Thoracic aorta (tissue), 2 donors: ENCODE results near the gene VEZT. TPM values are rescaled to one million over a fixed set of nuclear protein-coding genes. Genes with fewer than 3 reads are reported as not detected.

Experiments
- ATAC-seq: fragments of 150-250 bp; one replicate; pipeline ENCODE4 v1.8.0; 2017; ENCODE audit warnings: low read depth; ENCODE audit not compliant: insufficient number of reproducible peaks, low FRiP score
- DNase-seq: peaks from one replicate; pipeline ENCODE4 v3.0.0-alpha.2; 2020; ENCODE audit warnings: low spot score
- H3K27ac ChIP-seq, 2 donors: fragments of 200-600 bp; sonication (generic); 1 replicate in 1 of 2; 2 replicates in 1 of 2; pipeline ENCODE4 v1.5.1; 2016; ENCODE audit warnings: mild to moderate bottlenecking in 2 of 2, moderate library complexity in 2 of 2
- H3K27me3 ChIP-seq: fragments of 200-600 bp; sonication (generic); replicated peaks from 2 replicates; pipeline ENCODE4 v1.6.0; 2016; ENCODE audit warnings: mild to moderate bottlenecking; ENCODE audit not compliant: insufficient read depth
- H3K36me3 ChIP-seq: fragments of 200-600 bp; sonication (generic); one replicate; pipeline ENCODE4 v1.5.1; 2016
- H3K4me1 ChIP-seq, 2 donors: fragments of 200-600 bp; sonication (generic); 1 replicate in 1 of 2; 2 replicates in 1 of 2; pipeline versions ENCODE4 v1.5.1 to v1.6.0; 2016; ENCODE audit warnings: low read depth in 2 of 2, mild to moderate bottlenecking in 1 of 2; ENCODE audit not compliant: control insufficient read depth in 1 of 2
- H3K4me3 ChIP-seq: fragments of 200-600 bp; sonication (generic); 2 replicates; pipeline ENCODE4 v1.5.1; 2016; ENCODE audit warnings: mild to moderate bottlenecking
- H3K9me3 ChIP-seq: fragments of 200-600 bp; sonication (generic); 2 replicates; pipeline ENCODE4 v1.5.1; 2016
- total RNA-seq, 2 donors: library from RNA; depleted of rRNA; stranded (reverse); fragments of >200 nt; gene quantifications; one replicate each; pipeline versions ENCODE4 v1.1.0 to v1.2.3, GENCODE V29; 2016
- TF ChIP-seq, protein P1 (sequence below): fragments of 200-600 bp; sonication (generic); IDR thresholded peaks from one replicate; pipeline ENCODE4 v1.5.1; 2019; ENCODE audit warnings: antibody characterized with exemption

The VEZT gene
- total RNA-seq, 2 donors from 2014 or later: 58.3 to 149 TPM

GRCh38 chr12:95258151-95258550, 40.5 kb downstream of the VEZT start:
- TF ChIP-seq, protein P1, sequence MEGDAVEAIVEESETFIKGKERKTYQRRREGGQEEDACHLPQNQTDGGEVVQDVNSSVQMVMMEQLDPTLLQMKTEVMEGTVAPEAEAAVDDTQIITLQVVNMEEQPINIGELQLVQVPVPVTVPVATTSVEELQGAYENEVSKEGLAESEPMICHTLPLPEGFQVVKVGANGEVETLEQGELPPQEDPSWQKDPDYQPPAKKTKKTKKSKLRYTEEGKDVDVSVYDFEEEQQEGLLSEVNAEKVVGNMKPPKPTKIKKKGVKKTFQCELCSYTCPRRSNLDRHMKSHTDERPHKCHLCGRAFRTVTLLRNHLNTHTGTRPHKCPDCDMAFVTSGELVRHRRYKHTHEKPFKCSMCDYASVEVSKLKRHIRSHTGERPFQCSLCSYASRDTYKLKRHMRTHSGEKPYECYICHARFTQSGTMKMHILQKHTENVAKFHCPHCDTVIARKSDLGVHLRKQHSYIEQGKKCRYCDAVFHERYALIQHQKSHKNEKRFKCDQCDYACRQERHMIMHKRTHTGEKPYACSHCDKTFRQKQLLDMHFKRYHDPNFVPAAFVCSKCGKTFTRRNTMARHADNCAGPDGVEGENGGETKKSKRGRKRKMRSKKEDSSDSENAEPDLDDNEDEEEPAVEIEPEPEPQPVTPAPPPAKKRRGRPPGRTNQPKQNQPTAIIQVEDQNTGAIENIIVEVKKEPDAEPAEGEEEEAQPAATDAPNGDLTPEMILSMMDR: no peak
- no peak for DNase-seq
- Histone ChIP-seq H3K36me3 (peaks cover 22% of the 10 kb centered on the region), H3K4me1 (peaks cover 0 to 18% of the 10 kb centered on the region in 2 donors), H3K9me3 (no peaks in the 10 kb centered on the region), H3K27me3 (no peaks in the 10 kb centered on the region), H3K27ac (no peak overlapping the region), H3K4me3 (no peak overlapping the region)
- ATAC-seq: no peak

- no peak for ATAC-seq
- Histone ChIP-seq H3K27me3 (no peaks in the 10 kb centered on the region), H3K4me1 (peaks cover 0 to 18% of the 10 kb centered on the region in 2 donors), H3K9me3 (no peaks in the 10 kb centered on the region), H3K4me3 (no peak overlapping the region), H3K27ac (no peak overlapping the region), H3K36me3 (peaks cover 25% of the 10 kb centered on the region)
- TF ChIP-seq, protein P1: no peak
- no peak for DNase-seq
Measured at GRCh38 chr12:95258803-95259202, 41.2 kb downstream of the VEZT start.

- H3K36me3 ChIP-seq: peaks cover 26% of the 10 kb centered on the region
Measured at GRCh38 chr12:95259368-95259767, 41.8 kb downstream of the VEZT start.

DNA sequence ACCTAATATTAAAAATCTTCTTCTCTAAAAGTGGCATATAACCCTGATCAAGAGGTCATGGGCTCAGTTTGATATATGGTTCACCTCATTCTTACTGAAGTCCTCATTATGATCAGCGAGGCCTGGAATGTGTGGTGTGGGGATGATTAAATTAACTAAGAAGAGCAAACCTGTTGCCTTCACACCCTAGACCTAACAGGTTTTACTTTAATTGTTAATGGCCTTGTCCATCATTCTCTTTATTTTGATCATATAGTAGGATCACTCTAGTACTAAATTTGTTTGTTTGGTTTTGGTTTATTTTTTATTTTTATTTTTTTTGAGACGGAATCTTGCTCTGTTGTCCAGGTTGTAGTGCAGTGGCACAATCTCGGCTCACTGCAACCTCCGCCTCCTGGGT, 43.5 kb downstream of the VEZT start:
- Histone ChIP-seq H3K27ac (no peak overlapping the region), H3K9me3 (no peaks in the 10 kb centered on the region), H3K27me3 (no peaks in the 10 kb centered on the region), H3K4me3 (no peak overlapping the region), H3K36me3 (peaks cover 24% of the 10 kb centered on the region), H3K4me1 (peaks cover 0 to 9% of the 10 kb centered on the region in 2 donors)
- TF ChIP-seq, protein P1: no peak
- no peak for ATAC-seq
- no peak for DNase-seq

More at GRCh38 chr12:95259368-95259767, 41.8 kb downstream of the VEZT start:
- TF ChIP-seq, protein P1: no peak
- Histone ChIP-seq H3K9me3 (no peaks in the 10 kb centered on the region), H3K4me1 (peaks cover 0 to 14% of the 10 kb centered on the region in 2 donors), H3K4me3 (no peak overlapping the region), H3K27ac (no peak overlapping the region), H3K27me3 (no peaks in the 10 kb centered on the region)
- no peak for ATAC-seq
- DNase-seq: no peak

DNA sequence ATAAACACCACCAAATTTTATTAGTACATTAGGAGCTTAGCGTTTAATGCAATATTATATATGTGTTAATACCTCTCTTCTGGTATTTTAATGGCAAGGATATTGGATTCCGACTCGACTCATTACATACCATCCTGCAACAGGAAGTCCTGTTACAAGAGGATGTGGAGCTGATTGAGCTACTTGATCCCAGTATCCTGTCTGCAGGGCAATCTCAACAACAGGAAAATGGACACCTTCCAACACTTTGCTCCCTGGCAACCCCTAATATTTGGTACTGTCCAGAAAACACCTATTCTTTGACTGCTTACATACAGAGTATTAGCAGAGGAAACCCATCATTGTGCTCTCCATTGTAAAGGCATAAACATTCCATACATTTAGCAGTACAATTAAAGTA, 45.2 kb downstream of the VEZT start:
- no peaks in the 10 kb centered on the region for H3K27me3 ChIP-seq
- peaks cover 19% of the 10 kb centered on the region for H3K36me3 ChIP-seq
- TF ChIP-seq, protein P1: no peak
- ATAC-seq (no peak), DNase-seq (no peak)
- H3K4me1 ChIP-seq: peaks cover 0 to 9% of the 10 kb centered on the region in 2 donors
- H3K9me3 ChIP-seq: no peaks in the 10 kb centered on the region
- no peak overlapping the region for H3K27ac ChIP-seq
- H3K4me3 ChIP-seq: no peak overlapping the region
